HCT116 (cell line): ENCODE results near the gene SLC6A6.

ENCODE experiments used
- ATF3 ChIP-seq: IDR thresholded peaks from 2 replicates; pipeline ENCODE4 v1.6.1; 2012
- EZH2 ChIP-seq: fragments of 200-600 bp; sonication (generic); IDR thresholded peaks from 2 replicates; pipeline ENCODE4 v1.6.1; 2017; ENCODE audit warnings: antibody characterized with exemption, mixed run types
- POLR2A ChIP-seq: IDR thresholded peaks from 2 replicates; pipeline ENCODE4 v1.7.0; 2011; ENCODE audit warnings: borderline replicate concordance; ENCODE audit not compliant: insufficient read depth, insufficient read length; ENCODE audit errors: extremely low read depth
- POLR2AphosphoS5 ChIP-seq: IDR thresholded peaks from 2 replicates; pipeline ENCODE4 v1.6.1; 2011; ENCODE audit warnings: mild to moderate bottlenecking, low read depth, low read length, moderate library complexity
- YY1 ChIP-seq: IDR thresholded peaks from 2 replicates; pipeline ENCODE4 v1.6.1; 2011; ENCODE audit warnings: low read length, low read depth, moderate library complexity, mild to moderate bottlenecking; ENCODE audit not compliant: insufficient replicate concordance; ENCODE audit errors: extremely low read depth
- ZNF274 ChIP-seq: fragments of 200-500 bp; sonication (Bioruptor generic); IDR thresholded peaks from 2 replicates; pipeline ENCODE4 v1.6.1; 2014; ENCODE audit warnings: mild to moderate bottlenecking, low read depth, low read length, inconsistent platforms
- TF ChIP-seq, protein P1 (sequence below), 3 experiments: fragments of 200-600 bp in 1 of 3; sonication (generic) in 1 of 3; IDR thresholded peaks in 2 of 3; conservative IDR thresholded peaks in 1 of 3; 2 replicates each; pipeline ENCODE4 v1.5.1; 2012 to 2017; ENCODE audit warnings: low read depth in 2 of 3, low read length in 2 of 3, antibody characterized with exemption in 1 of 3, borderline replicate concordance in 1 of 3, control low read depth in 1 of 3, mild to moderate bottlenecking in 1 of 3, mixed read lengths in 1 of 3, mixed run types in 1 of 3, moderate library complexity in 1 of 3; ENCODE audit not compliant: insufficient read depth in 1 of 3

DNA sequence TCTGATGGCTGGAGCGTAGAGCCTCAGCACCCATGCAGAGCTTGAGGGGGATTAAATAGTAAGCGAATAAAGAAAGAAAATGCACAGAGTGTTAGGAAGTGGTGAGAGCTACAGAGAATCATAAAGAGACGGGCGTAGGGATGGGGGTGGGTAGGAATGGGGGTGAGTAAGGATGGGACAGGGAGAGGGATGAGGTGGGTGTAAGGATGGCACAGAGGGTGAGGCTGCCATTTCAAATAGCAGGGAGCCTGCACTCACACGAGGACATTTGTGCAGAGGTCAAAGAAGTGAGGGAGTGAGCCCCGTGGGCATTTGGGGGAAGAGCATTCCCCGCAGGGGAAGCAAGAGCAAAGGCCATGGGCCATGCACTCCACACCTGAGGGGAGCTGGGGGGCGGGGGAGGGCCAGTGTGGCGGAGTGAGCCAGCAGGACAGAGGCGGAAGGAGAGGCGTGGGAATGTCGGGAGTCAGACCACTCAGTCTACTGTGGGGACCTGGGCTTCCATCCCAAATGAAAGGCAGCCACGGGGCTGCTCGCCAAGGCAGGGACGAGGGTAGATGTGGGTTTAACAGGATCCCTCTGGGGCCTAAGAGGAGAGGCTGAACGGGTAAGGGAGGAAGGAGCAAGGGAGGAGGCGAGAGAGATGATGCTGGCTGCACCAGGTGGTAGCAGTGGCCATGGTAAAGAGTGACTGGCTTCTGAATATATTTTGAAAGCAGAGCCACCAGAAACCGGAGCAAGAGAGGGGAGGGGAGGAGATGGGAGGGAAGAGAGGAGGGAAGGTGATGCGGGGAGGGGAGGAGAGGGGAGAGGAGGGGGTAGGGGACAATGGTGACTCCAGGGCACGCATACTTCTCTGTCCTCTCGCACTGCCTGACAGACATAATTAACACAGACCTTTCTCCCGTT lies 35.2 kb upstream of the SLC6A6 start:
- TF ChIP-seq EZH2 (no peak), ZNF274 (no peak), POLR2A (no peak), ATF3 (no peak), YY1 (no peak), POLR2AphosphoS5 (no peak)
- TF ChIP-seq, protein P1, sequence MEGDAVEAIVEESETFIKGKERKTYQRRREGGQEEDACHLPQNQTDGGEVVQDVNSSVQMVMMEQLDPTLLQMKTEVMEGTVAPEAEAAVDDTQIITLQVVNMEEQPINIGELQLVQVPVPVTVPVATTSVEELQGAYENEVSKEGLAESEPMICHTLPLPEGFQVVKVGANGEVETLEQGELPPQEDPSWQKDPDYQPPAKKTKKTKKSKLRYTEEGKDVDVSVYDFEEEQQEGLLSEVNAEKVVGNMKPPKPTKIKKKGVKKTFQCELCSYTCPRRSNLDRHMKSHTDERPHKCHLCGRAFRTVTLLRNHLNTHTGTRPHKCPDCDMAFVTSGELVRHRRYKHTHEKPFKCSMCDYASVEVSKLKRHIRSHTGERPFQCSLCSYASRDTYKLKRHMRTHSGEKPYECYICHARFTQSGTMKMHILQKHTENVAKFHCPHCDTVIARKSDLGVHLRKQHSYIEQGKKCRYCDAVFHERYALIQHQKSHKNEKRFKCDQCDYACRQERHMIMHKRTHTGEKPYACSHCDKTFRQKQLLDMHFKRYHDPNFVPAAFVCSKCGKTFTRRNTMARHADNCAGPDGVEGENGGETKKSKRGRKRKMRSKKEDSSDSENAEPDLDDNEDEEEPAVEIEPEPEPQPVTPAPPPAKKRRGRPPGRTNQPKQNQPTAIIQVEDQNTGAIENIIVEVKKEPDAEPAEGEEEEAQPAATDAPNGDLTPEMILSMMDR (IDR thresholded peaks at IDR 0.05 in 2 of 3, conservative IDR thresholded peaks at IDR 0.05 in 1 of 3; ENCODE audit: borderline replicate concordance in 1 of 3, insufficient read depth in 1 of 3, low read depth in 2 of 3, low read length in 2 of 3), result no peak
